Fibroblast of villous mesenchyme (primary cell): ENCODE data around the gene DKC1. TPM values are rescaled to one million over a fixed set of nuclear protein-coding genes. Genes with fewer than 3 reads are reported as not detected.
"Not testable (repeated sequence)": the region's sequence is repeated elsewhere in the genome, so short reads cannot be mapped to it uniquely, and the experiment has no call there.

Experiments
- DNase-seq: peaks from one replicate; pipeline ENCODE4 v3.0.0-alpha.2; 2010; ENCODE audit warnings: low read depth
- H3K4me3 ChIP-seq: 2 replicates; pipeline ENCODE4 v1.5.1; 2011; ENCODE audit warnings: low read depth, mild to moderate bottlenecking, low read length
- CTCF ChIP-seq: IDR thresholded peaks from 2 replicates; pipeline ENCODE4 v1.5.1; 2012; ENCODE audit warnings: low read depth, mild to moderate bottlenecking, low read length; ENCODE audit not compliant: insufficient read depth
- total RNA-seq: library from RNA; depleted of rRNA; stranded (reverse); fragments of >200 nt; gene quantifications from 2 replicates; pipeline ENCODE4 v1.2.3, GENCODE V29; 2012

Gene DKC1
- total RNA-seq, 1 donor = 38.9 TPM

DNA sequence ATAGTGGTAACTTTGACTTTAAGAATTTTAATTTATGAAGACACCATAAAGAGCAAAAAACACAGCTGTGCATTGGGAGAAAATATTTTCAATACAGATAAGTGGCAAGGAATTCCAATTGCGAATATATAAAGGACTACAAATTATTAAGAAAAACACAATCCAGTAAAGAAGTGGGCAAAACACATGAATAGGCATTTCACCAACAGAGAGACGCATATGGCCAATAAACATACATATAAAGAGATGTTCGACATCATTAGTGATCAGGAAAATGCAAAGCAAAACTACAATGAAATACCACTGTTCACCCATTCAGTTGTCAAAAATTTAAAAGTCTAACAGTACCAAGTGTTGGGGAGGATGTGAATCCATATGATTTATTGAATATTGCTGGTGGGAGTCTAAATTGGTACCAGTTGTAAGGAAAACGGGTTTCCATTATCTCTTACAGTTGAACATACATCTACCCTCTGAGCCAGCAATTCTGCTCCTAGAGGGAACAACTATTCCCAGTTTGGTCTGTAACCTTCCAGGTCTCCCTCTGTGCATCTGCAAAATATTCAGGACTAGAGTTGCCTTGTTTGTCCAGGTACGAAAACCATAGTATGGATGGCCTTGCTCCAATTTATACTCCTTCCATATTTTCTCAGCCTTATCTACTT is 44.3 kb downstream of the DKC1 start:
- H3K4me3 ChIP-seq = no peak overlapping the region
- no peak for TF ChIP-seq CTCF
- DNase-seq = no peak

GRCh38 chrX:154809939-154810665 is 47.4 kb downstream of the DKC1 start:
- no peak for TF ChIP-seq CTCF

GRCh38 chrX:154812341-154813101 is 49.9 kb downstream of the DKC1 start:
- no peak for DNase-seq
- no peak overlapping the region for H3K4me3 ChIP-seq
- no peak for TF ChIP-seq CTCF

More at GRCh38 chrX:154809939-154810665, 47.4 kb downstream of the DKC1 start:
- DNase-seq = peak; percentile 77
- no peak overlapping the region for H3K4me3 ChIP-seq

DNA sequence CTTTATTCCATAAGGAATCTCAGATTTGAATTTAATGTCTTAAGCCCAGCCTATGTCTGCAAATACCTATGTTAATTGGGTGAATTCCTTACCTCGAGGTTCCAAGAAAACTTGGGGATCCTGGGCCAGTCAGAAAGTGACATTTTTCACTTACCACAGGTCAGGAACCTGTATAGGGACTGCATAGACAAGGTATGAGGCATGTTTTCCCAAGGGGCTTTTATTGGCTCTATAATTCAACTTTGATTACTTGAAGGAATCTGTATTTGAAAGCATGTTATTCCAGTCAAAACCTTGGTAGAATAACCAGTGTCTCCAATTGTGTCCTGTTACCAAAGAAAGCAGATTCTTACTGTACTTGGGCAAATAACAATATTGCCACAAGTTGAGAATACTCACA is 51.1 kb downstream of the DKC1 start:
- no peak for DNase-seq
- no peak overlapping the region for H3K4me3 ChIP-seq
- no peak for TF ChIP-seq CTCF

DNA sequence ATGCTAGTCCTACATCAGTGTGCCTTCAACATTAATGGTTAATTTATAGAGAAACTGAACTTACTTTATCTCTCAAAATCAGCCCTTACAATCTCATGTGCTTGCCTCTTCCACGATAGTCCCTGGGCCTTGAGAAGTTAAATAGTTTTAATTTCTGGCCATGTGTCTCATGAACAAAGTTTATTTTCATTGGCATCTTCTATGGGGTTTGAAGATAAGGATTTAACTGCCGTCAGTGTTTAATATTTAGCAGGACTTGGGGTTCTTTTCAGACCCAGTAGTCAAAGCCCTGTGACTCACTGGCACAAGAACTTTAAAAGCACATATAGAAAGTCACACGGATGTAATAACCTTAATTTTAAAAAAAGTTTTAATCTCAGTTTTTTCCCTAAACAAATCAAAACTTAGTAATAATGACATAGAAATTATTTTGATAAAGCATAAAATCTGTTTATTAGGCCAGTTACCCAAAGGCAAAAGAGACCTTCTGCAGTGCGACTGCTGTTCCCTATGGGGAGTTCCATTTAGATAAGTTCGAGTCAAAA is 52.7 kb downstream of the DKC1 start:
- TF ChIP-seq CTCF = no peak
- no peak overlapping the region for H3K4me3 ChIP-seq
- peak; percentile 66 for DNase-seq

- H3K4me3 ChIP-seq, DNase-seq: not testable (repeated sequence)
Observed at GRCh38 chrX:154816326-154816898, 53.7 kb downstream of the DKC1 start.

GRCh38 chrX:154817048-154817618 is 54.5 kb downstream of the DKC1 start:
- not testable (repeated sequence) for DNase-seq, H3K4me3 ChIP-seq
